ENCODE results near the gene CEP128. TPM values are rescaled to one million over a fixed set of nuclear protein-coding genes. Genes with fewer than 3 reads are reported as not detected.

The CEP128 gene
- total RNA-seq, 1 experiment from 2014 or later: 19.0 TPM

- peak in 1 of 2 experiments; percentile 10 for DNase-seq
- H3K36me3 ChIP-seq: peaks cover 24% of the 10 kb centered on the region
- no peak overlapping the region for H3K4me3 ChIP-seq
- no peaks in the 10 kb centered on the region for H3K9me3 ChIP-seq (replicated peaks)
- H3K4me1 ChIP-seq: peaks cover 9% of the 10 kb centered on the region
- no peaks in the 10 kb centered on the region for H3K27me3 ChIP-seq
- H3K27ac ChIP-seq: no peak overlapping the region
These were observed 40.3 kb downstream of the CEP128 start for GRCh38 chr14:80901260-80901659.

GRCh38 chr14:80872645-80873044 lies 68.9 kb downstream of the CEP128 start:
- no peaks in the 10 kb centered on the region; the same call in 1 of the 2 replicates for H3K9me3 ChIP-seq (replicated peaks)
- H3K4me1 ChIP-seq: no peaks in the 10 kb centered on the region
- H3K4me3 ChIP-seq: no peak overlapping the region
- H3K27ac ChIP-seq: no peak overlapping the region
- no peaks in the 10 kb centered on the region; the same call in 1 of the 2 replicates for H3K36me3 ChIP-seq
- DNase-seq: no peak
- H3K27me3 ChIP-seq: no peaks in the 10 kb centered on the region

- no peaks in the 10 kb centered on the region for H3K27me3 ChIP-seq
- H3K4me3 ChIP-seq: no peak overlapping the region
- no peak overlapping the region for H3K27ac ChIP-seq
These were observed 73.3 kb downstream of the CEP128 start for GRCh38 chr14:80868260-80868659.

GRCh38 chr14:80867798-80868197 lies 73.7 kb downstream of the CEP128 start:
- no peak for DNase-seq
- H3K27ac ChIP-seq: no peak overlapping the region
- no peak overlapping the region for H3K4me3 ChIP-seq
- no peaks in the 10 kb centered on the region; the same call in 1 of the 2 replicates for H3K36me3 ChIP-seq
- no peaks in the 10 kb centered on the region for H3K27me3 ChIP-seq
- H3K9me3 ChIP-seq (replicated peaks): peaks cover 6% of the 10 kb centered on the region; the same call in 1 of the 2 replicates
- H3K4me1 ChIP-seq: no peaks in the 10 kb centered on the region

More at GRCh38 chr14:80868260-80868659, 73.3 kb downstream of the CEP128 start:
- H3K4me1 ChIP-seq: no peaks in the 10 kb centered on the region
- H3K9me3 ChIP-seq (replicated peaks): peaks cover 6% of the 10 kb centered on the region; the same call in 1 of the 2 replicates
- DNase-seq: no peak
- no peaks in the 10 kb centered on the region; the same call in 1 of the 2 replicates for H3K36me3 ChIP-seq

GRCh38 chr14:80867091-80867490 lies 74.4 kb downstream of the CEP128 start:
- DNase-seq: no peak

GRCh38 chr14:80865565-80865964 lies 76.0 kb downstream of the CEP128 start:
- H3K9me3 ChIP-seq (replicated peaks): peaks cover 6% of the 10 kb centered on the region; the same call in 1 of the 2 replicates

More at GRCh38 chr14:80867091-80867490, 74.4 kb downstream of the CEP128 start:
- Histone ChIP-seq H3K4me3 (no peak overlapping the region), H3K36me3 (no peaks in the 10 kb centered on the region; the same call in 1 of the 2 replicates), H3K4me1 (no peaks in the 10 kb centered on the region), H3K27ac (no peak overlapping the region), H3K9me3 (replicated peaks) (peaks cover 6% of the 10 kb centered on the region; the same call in 1 of the 2 replicates), H3K27me3 (no peaks in the 10 kb centered on the region)

GRCh38 chr14:80862983-80863382 lies 78.6 kb downstream of the CEP128 start:
- no peaks in the 10 kb centered on the region for H3K36me3 ChIP-seq
- no peaks in the 10 kb centered on the region for H3K27me3 ChIP-seq
- no peaks in the 10 kb centered on the region for H3K4me1 ChIP-seq
- H3K4me3 ChIP-seq: no peak overlapping the region
- no peak overlapping the region for H3K27ac ChIP-seq
- no peak for DNase-seq
- peaks cover 6% of the 10 kb centered on the region; the same call in 1 of the 2 replicates for H3K9me3 ChIP-seq (replicated peaks)

More at GRCh38 chr14:80865565-80865964, 76.0 kb downstream of the CEP128 start:
- Histone ChIP-seq H3K27me3 (no peaks in the 10 kb centered on the region), H3K4me1 (no peaks in the 10 kb centered on the region), H3K36me3 (no peaks in the 10 kb centered on the region; the same call in 1 of the 2 replicates), H3K27ac (no peak overlapping the region), H3K4me3 (no peak overlapping the region)
- no peak for DNase-seq

- Histone ChIP-seq H3K4me3 (no peak overlapping the region), H3K27ac (no peak overlapping the region), H3K27me3 (no peaks in the 10 kb centered on the region), H3K36me3 (no peaks in the 10 kb centered on the region), H3K4me1 (no peaks in the 10 kb centered on the region), H3K9me3 (replicated peaks) (peaks cover 6% of the 10 kb centered on the region; the same call in 1 of the 2 replicates)
- no peak for DNase-seq
These were observed 79.0 kb downstream of the CEP128 start for GRCh38 chr14:80862541-80862940.

- Histone ChIP-seq H3K4me3 (no peak overlapping the region), H3K4me1 (peaks cover 9% of the 10 kb centered on the region; the same call in 1 of the 2 replicates), H3K27me3 (no peaks in the 10 kb centered on the region), H3K9me3 (replicated peaks) (no peaks in the 10 kb centered on the region), H3K27ac (peak overlapping the region; percentile 35), H3K36me3 (0 out of 2 replicates have a peak, but pooled peaks cover 2% of the 10 kb centered on the region)
- peak in 1 of 2 experiments; percentile 70 for DNase-seq
These were observed 91.2 kb downstream of the CEP128 start for GRCh38 chr14:80850197-80850814.

GRCh38 chr14:80847070-80847469 lies 94.5 kb downstream of the CEP128 start:
- no peaks in the 10 kb centered on the region for H3K27me3 ChIP-seq
- no peak overlapping the region for H3K27ac ChIP-seq
- no peak overlapping the region for H3K4me3 ChIP-seq
- no peak for DNase-seq
- H3K4me1 ChIP-seq: peaks cover 11% of the 10 kb centered on the region; the same call in 1 of the 2 replicates
- H3K36me3 ChIP-seq: 0 out of 2 replicates have a peak, but pooled peaks cover 2% of the 10 kb centered on the region
- no peaks in the 10 kb centered on the region for H3K9me3 ChIP-seq (replicated peaks)

GRCh38 chr14:80845856-80846255 lies 95.7 kb downstream of the CEP128 start:
- Histone ChIP-seq H3K4me3 (no peak overlapping the region), H3K27ac (peak overlapping the region; percentile 12; the same call in 1 of the 2 replicates), H3K36me3 (0 out of 2 replicates have a peak, but pooled peaks cover 2% of the 10 kb centered on the region), H3K9me3 (replicated peaks) (no peaks in the 10 kb centered on the region), H3K27me3 (no peaks in the 10 kb centered on the region), H3K4me1 (peaks cover 11% of the 10 kb centered on the region; the same call in 1 of the 2 replicates)
- peak in 1 of 2 experiments; percentile 41 for DNase-seq

GRCh38 chr14:80844872-80845271 lies 96.7 kb downstream of the CEP128 start:
- no peaks in the 10 kb centered on the region for H3K27me3 ChIP-seq
- H3K36me3 ChIP-seq: no peaks in the 10 kb centered on the region
- peaks cover 8% of the 10 kb centered on the region; the same call in 1 of the 2 replicates for H3K4me1 ChIP-seq
- DNase-seq: no peak
- H3K4me3 ChIP-seq: no peak overlapping the region
- H3K9me3 ChIP-seq (replicated peaks): no peaks in the 10 kb centered on the region
- peak overlapping the region; percentile 12; the same call in 1 of the 2 replicates for H3K27ac ChIP-seq

- Histone ChIP-seq H3K27me3 (no peaks in the 10 kb centered on the region), H3K9me3 (replicated peaks) (no peaks in the 10 kb centered on the region)
These were observed 101.8 kb downstream of the CEP128 start for GRCh38 chr14:80839743-80840142.

GRCh38 chr14:80809663-80810062 lies 131.9 kb downstream of the CEP128 start:
- Histone ChIP-seq H3K27me3 (no peaks in the 10 kb centered on the region), H3K4me1 (no peaks in the 10 kb centered on the region), H3K4me3 (no peak overlapping the region), H3K36me3 (no peaks in the 10 kb centered on the region), H3K9me3 (replicated peaks) (no peaks in the 10 kb centered on the region), H3K27ac (no peak overlapping the region)
- DNase-seq: no peak

More at GRCh38 chr14:80839743-80840142, 101.8 kb downstream of the CEP128 start:
- DNase-seq: no peak
- no peaks in the 10 kb centered on the region; the same call in 1 of the 2 replicates for H3K36me3 ChIP-seq
- no peaks in the 10 kb centered on the region for H3K4me1 ChIP-seq
- H3K27ac ChIP-seq: no peak overlapping the region
- H3K4me3 ChIP-seq: no peak overlapping the region

GRCh38 chr14:80805136-80805535 lies 136.4 kb downstream of the CEP128 start:
- H3K4me1 ChIP-seq: no peaks in the 10 kb centered on the region
- H3K36me3 ChIP-seq: 0 out of 2 replicates have a peak, but pooled peaks cover 2% of the 10 kb centered on the region
- DNase-seq: no peak
- H3K27ac ChIP-seq: no peak overlapping the region
- H3K27me3 ChIP-seq: no peaks in the 10 kb centered on the region
- H3K9me3 ChIP-seq (replicated peaks): no peaks in the 10 kb centered on the region
- no peak overlapping the region for H3K4me3 ChIP-seq
